Measurements from ENCODE around the gene TLE6. TPM values are rescaled to one million over a fixed set of nuclear protein-coding genes. Genes with fewer than 3 reads are reported as not detected.
"Not testable (repeated sequence)": the region's sequence is repeated elsewhere in the genome, so short reads cannot be mapped to it uniquely, and the experiment has no call there.

Gene TLE6
- total RNA-seq, 1 experiment from 2014 or later = 0.69 TPM

DNA sequence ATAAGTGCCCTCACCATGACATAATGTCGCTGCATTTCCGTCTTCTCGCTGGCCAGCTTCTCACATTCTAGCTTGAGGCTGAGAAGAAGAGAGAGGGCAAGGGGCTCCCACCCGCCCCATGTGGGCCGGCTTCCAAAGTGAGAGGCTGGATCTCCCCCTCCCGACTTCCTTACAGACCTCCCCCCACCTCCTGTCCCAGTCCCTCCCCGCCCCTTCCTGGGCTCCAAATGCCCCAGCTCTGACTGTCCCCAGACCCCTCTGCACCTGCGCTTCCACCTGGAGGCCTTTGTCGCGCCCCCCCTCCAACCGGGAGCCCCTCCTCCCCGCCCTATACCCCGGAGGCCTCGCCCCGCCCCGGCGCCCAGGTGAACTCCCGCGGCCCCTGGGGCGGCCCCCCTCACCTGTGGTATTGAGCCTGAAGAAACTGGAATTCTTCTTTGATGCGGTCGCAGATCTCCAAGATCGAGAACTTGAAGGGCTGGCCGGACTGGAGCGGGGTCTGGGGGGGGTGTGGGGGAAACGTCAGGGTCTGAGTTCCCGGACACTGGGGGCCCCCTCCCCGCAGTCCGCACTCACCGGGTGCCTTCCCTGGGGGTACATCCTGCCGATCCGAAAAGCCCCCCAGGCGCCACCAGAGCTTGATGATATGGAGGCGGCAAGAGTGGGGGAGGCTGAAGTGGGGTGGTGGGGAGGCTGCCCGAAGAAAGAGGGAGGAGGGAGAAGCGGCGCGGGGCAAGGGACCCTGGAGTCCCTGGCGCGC, 51.1 kb downstream of the TLE6 start:
- no peak for DNase-seq (ENCODE audit: low read depth)

DNA sequence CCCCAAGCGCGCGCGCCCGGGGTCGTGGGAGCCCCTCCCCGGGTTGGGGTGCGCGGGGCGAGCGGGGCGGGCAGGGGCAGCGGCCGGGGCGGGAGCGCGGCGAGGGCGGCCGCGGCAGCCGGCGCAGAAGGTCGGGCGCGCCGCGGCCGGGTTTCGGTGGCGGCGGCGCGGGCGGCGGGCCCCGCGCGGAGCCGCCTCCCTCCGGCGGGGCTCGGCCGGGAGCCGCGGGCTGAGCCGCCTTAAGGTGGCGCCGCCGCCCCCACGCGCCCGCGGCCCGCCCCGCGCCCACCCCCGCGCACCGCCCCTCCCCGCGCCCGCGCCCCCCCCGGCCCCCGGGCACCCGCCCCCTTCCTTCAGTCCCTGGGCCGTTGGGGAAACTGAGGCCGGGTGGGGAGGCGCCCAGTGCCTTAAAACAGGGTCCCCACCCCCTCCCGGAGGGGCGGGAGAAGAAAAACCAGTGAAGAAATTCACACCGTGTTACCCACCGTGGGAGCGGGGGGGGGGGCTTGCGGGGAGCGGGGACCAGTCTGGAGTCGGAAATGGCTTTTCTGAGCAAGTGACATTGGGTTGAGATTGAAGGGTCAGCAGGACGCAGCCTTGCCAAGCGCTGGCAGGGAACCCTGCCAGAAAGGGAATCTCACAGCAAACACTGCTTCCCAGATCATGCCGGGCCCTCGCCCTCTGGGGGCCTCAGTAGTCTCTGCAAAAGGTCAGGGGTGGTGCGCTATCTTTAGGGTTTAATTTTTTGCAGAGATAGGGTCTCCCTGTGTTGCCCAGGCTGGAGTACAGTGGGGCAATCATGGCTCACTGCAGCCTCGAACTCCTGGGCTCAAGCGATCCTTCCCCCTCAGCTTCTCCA, 51.9 kb downstream of the TLE6 start, which contains the start of gene TLE2:
Gene TLE2, minus strand, starts transcription at position 216 of the 859 bp plus-strand sequence. CDS start 376 bp downstream, outside the sequence.
- DNase-seq (ENCODE audit: low read depth) = no peak

DNA sequence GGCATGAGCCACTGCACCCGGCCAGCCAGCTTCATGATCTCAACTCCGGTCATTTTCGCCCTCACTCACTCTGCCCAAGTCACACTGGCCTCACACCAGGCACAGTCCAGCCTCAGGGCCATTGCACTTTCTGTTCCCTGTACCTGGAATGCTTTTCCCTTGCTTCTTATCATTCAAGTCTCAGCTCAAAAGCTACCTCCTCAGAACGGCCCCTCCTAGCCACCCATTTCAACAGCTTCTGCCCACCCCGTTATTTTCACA, 54.2 kb downstream of the TLE6 start:
- DNase-seq (ENCODE audit: low read depth) = no peak

DNA sequence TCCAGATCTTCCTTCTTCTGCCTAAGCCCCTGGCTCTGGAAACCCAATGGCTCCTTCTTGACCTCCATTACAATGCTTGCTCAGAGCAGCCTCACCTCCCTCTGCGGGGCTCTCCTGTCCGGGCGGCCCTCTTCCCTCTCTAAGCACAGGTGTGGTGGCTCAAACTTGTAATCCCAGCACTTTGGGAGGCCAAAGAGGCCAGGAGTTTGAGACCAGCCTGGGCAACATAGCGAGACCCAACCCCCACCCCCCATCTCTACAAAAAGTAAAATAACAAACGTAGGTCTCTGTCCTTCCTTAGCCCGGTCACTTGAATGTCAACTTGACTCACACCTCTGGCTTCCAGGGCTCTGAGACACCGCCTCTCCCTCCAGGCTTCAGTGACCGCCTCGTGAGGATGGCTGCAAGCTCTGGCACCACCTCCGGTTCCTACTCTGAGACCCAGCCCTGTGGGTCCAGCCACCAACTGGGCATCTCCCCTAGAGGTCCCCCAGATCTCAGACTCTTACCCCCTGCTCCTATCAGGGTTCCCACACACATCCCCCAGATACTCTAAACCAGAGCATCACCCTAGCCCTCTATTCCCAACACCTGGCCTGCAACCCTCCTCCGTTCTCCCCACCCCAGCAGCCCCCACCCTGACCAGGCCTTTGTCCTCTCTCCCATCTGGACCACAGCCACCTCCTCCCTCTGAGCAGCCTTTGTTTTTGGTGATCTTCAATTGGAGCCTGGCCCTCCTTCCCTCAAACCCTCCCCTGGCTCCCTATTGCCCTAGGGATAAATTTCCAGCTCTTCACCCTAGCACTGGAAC, 56.4 kb downstream of the TLE6 start:
- DNase-seq (ENCODE audit: low read depth) = no peak

DNA sequence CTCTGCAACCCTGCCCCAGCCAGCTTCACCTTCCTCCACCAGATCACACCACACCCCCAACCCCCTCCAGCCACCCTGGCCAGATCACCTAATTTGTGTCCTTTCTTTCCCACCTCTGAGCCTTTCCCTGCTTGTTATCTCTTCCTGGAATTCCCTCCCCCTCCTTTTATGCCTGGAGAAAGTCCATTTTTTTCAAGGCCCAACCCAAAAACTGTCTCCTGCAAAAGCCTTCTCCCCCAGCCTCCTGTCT, 57.0 kb downstream of the TLE6 start:
- DNase-seq (ENCODE audit: low read depth) = no peak

DNA sequence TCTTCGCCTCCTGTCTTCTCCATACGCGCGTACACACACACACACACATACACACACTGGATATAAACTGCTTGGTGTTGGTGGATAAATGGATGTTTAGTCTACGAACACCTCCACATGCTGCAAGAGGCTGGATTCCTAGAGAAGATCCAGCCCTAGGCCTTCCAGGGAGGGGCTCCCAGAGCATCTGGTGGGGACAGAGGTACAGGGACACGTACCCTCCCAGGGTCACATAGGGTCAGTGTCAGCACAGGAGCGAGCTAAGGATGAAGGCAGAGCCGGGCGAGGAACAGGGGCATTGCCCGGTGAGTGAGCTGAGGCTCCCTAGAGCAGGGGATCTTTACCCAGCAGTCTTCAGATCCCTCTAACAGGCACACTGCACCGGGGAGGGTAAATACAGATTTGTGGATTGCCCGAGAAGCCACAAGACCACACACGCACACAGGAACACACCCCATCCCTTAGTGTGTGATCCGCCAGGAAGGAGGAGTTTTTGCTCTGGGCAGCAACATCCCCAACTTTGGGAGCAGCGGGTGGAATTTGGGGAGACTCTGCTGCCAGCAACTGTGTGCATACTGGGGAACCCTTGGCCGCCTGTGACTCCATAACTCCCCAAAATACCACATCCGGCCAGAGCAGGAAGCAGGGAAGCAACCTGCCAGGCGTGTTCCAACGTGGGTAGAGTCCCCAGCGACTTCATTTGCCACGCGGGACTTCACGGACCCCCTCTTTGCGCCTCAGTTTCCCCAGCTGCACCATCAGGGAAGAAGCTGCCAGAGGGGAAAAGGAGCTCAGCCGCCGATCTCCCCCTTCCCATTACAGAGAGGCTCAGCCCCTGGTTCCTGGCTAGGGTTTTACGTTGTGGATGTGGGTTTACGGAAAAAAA, 57.5 kb downstream of the TLE6 start:
- DNase-seq (ENCODE audit: low read depth) = peak; percentile 67

DNA sequence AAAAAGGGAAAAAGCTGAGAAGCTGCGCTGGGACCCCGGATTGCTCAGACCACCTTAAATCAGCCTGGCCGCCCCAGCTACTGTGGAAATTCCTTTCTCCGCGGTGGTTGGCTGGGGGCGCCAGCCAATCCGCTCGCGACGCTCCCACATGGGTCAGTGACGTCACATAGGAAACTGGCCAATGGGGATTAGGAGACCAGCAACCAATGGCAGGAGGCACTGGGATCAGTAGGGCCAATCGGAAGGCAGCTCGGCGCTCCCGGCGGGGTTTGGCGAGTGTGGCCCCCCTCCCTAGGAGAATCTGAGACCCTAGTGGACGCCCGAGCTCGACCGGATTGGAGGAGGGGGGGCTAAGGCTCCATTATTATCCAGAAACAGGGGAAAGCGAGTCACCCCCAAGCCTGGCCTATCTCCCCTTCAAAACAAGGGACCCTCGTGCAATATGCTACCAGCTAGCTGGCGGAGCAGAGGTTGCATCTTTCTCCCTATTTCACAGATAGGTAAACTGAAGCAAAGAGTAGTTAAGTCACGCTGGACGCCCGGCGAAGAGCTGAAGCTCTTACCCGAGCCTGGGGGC, 58.3 kb downstream of the TLE6 start:
- DNase-seq (ENCODE audit: low read depth) = peak; percentile 100

DNA sequence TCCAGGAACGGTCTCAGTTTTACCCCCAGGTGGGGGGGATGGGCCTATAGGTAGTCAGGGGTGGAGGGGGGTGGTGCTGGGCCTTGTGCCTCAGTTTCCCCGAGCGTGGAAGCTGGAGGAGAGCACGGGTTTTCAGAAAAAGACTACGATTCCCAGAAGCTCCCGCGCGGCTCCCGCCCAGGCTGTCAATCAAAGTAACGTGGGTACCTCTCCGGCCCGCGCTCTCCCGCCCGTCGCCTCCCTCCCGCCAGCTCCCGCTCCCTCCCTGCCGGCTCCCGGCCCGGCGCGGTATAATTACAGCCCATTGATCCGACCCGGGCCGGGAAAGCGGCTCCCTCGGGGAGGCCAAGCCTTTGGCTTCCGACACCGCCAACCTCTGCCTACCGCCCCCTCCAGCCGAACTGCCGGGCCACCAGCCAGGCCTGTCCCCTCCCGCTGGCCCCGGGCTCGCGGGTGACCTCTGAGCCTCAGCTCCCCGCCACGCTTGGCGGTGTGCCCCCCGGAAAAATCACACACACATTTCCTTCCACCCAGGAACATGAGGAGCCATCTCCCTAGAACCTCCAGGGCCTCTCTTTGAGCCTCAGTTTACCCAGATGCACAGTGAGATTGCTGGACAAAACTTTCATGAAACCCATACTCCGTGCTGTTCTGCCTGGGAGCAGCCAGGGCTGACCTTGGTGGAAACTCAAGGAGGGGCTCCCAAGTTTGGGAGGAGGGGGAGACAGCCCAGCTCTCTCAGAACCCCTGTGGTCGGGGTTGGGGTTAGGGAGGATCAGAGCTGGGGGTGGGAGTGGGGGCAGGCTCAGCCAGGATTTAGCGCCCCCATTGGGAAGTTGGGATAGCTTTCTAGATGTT, 59.0 kb downstream of the TLE6 start:
- peak; percentile 94 for DNase-seq (ENCODE audit: low read depth)

DNA sequence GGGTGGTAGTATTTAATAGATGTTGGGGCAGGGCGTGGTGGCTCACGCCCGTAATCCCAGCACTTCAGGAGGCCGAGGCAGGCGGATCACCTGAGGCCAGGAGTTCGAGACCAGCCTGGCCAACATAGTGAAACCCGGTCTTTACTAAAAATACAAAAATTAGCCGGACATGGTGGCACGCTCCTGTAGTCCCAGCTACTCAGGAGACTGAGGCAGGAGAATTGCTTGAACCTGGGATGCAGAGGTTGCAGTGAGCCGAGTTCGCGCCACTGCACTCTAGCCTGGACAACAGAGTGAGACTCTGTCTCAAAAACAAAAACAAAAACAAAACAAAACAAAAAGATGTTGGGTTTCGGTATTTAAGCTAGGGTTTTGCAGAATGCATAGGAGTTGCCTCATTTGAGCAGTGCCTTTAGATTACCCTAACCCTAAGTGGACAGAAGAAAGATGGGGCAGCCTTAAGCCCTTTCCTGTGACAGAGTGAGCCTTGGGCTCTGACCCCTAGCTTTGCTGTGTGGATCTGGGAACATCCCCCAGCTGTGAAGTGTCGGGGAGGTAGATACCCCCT, 59.7 kb downstream of the TLE6 start:
- DNase-seq (ENCODE audit: low read depth) = not testable (repeated sequence)

DNA sequence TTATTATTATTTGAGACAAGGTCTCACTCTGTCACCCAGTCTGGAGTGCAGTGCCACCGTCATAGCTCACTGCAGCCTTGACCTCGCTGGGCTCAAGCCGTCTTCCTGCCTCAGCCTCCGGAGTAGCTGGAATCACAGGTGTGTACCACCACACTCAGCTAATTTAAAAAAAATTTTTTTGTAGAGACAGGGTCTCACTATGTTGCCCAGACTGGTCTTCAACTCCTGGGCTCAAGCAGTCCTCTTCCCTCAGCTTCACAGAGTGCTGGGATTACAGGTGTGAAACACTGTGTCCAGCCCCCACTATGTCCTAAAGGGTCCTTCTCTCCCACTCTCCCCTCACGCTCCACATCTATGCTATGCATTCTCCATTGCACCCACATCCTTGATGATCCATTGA, 60.9 kb downstream of the TLE6 start:
- no peak for DNase-seq (ENCODE audit: low read depth)

DNA sequence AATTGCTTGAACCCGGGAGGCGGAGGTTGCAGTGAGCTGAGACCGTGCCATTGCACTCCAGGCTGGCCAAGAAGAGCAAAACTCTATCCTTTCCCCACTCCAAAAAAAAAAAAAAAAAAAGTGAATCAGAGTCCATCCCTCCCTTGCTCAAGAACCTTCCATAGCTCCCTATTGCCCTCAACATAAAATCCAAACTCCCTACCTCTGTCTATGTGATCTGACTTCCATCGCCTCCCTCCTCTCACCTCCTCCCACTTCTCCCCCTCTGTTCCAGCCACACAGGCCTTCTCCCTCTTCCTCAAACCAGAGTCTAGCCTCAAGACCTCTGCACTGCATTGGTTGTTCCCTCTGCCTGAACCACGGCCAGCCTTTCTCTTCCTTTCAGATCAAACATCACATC, 61.8 kb downstream of the TLE6 start:
- DNase-seq (ENCODE audit: low read depth) = no peak

DNA sequence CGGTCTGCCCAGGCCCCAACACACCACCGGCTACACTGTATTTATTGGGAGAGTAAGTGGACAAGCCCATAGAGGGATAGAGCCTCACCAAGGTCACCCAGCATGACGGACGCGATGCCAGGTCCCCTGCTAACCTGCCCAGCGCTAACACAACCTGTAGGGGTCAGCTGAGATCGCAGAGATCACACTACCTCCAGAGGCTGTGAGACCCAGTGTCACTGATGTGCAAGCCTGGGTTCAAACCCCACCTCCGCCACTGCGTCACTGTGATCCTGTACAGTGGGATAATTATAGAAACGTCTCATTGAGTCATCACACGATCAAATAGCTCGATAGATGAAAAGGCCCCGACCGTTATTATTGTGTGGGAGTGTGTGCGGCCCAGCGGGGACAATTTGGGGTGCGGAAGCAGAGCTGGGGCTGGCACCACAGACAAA, 62.3 kb downstream of the TLE6 start:
- DNase-seq (ENCODE audit: low read depth) = no peak

DNA sequence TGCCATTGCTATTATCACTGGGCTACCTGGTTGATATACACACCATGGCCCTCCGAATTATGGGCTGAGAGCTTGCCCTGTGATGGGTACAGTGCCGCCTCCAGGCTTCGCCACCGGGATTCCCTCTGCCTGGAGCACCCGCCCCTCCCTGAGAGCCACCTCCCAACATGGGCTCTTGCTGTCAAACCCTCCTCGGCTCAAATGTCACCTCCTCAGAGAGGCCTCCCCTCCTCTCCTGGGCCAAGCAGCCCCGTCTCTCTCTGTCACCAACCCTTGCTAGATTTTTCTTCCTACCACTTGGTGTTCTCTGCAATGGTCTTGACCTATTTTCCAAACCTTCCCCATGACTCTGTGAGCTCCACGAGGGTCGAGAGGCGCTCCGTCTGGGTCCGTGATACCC, 64.0 kb downstream of the TLE6 start:
- DNase-seq (ENCODE audit: low read depth) = no peak

DNA sequence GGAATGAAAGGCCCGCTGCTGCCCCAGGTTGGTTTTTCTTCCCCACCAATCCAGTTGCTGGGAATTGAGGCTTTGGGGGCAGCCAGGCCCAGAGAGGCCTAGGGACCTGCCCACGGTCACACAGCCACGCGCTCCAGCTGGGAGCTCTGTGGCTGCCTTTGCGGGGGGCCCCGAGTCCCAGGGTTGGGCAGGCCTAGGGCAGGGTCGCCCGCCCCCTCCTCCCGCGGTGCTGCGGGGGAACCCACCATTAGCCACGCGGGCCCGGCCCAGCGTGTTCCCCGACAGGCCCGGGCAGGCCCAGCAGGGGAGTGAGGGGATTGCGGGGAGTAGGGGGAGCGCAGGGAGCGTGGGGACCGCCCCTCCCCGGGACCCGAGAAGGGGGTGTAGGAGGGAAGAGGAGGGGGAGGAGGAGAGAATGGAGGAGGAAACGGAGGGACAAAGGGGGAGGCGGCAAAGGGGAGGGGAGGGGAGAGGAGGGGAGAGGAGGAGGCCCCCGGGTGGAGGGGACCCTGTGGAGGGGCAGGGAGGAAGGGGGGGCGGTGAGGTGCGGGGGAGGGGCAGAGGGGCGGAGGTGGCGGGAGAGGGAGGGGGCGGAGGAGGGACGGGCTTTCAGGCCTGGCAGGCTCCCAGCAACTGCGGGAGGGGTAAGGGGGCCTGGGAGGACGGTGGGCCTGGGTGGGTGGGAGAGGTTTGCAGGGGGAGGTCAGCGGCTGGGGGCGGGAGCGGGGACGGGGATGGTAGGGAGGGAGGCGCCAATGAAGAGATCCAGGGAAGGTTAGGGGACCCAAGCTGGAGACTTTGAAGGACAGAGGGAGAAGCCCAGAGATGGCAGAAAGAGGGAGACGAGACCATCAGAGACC, 64.6 kb downstream of the TLE6 start:
- no peak for DNase-seq (ENCODE audit: low read depth)

DNA sequence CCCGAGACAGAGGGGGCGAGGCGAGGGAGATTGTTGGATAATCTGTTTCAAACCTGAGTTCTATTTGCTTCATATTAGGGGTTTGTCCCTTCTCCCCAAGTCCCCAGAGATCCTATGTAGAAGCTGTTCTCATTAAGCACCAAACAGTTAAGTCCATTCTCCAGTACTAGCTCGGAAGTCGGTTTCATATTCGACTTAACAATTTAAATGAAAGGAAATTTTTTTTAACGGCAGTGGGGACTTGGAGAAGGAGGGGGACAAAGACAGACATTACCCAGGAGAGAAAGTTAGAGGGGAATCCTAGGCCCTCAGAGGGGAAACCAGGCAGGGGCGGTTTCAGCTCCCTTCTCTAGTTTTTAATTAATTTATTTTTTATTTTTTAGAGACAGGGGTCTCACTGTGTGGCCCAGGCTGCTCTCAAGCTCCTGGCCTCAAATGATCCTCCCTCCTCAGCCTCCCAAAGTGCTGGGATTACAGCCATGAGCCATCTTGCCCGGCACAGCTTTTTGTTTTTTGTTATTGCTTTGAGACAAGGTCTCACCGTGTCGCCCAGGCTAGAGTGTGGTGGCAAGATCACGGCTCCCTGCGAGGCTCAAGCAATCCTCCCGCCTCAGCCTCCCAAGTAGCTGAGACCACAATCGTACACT, 65.4 kb downstream of the TLE6 start:
- DNase-seq (ENCODE audit: low read depth) = no peak

Data from Daoy (cell line).